GM18519 (cell line): ENCODE results near the gene TBC1D16.

Experiments used
- ATAC-seq: cut with Tn5 transposase; IDR thresholded peaks from one replicate; pipeline ENCODE4 v1.9.1; 2021; ENCODE audit warnings: mild to moderate bottlenecking, moderate library complexity; ENCODE audit not compliant: unreplicated experiment, low FRiP score

Gene TBC1D16

GRCh38 chr17:79954281-79955166 is 81.1 kb downstream of the TBC1D16 start:
- ATAC-seq: no peak

- ATAC-seq: no peak
Observed at GRCh38 chr17:79953335-79953734, 82.3 kb downstream of the TBC1D16 start.

- ATAC-seq: no peak
Observed at GRCh38 chr17:79952901-79953300, 82.8 kb downstream of the TBC1D16 start.

- ATAC-seq: no peak
Observed at GRCh38 chr17:79952265-79952877, 83.3 kb downstream of the TBC1D16 start.

- ATAC-seq: no peak
Observed at GRCh38 chr17:79951361-79952264, 84.1 kb downstream of the TBC1D16 start.

- ATAC-seq: no peak
Observed at GRCh38 chr17:79950751-79951150, 84.9 kb downstream of the TBC1D16 start.

GRCh38 chr17:79950306-79950705 is 85.4 kb downstream of the TBC1D16 start:
- no peak for ATAC-seq

GRCh38 chr17:79949656-79950209 is 85.9 kb downstream of the TBC1D16 start:
- no peak for ATAC-seq

- ATAC-seq: no peak
Observed at GRCh38 chr17:79948945-79949655, 86.6 kb downstream of the TBC1D16 start.

- no peak for ATAC-seq
Observed at GRCh38 chr17:79948406-79948944, 87.2 kb downstream of the TBC1D16 start.

GRCh38 chr17:79947351-79948031 is 88.2 kb downstream of the TBC1D16 start:
- no peak for ATAC-seq

GRCh38 chr17:79946352-79947231 is 89.1 kb downstream of the TBC1D16 start:
- ATAC-seq: no peak

GRCh38 chr17:79945591-79946255 is 89.9 kb downstream of the TBC1D16 start:
- ATAC-seq: no peak

- no peak for ATAC-seq
Observed at GRCh38 chr17:79944821-79945391, 90.8 kb downstream of the TBC1D16 start.

GRCh38 chr17:79944251-79944812 is 91.3 kb downstream of the TBC1D16 start:
- ATAC-seq: no peak

- ATAC-seq: no peak
Observed at GRCh38 chr17:79943347-79944241, 92.1 kb downstream of the TBC1D16 start.
